ENCODE data around the gene NDST3. TPM values are rescaled to one million over a fixed set of nuclear protein-coding genes. Genes with fewer than 3 reads are reported as not detected.
A peak's percentile ranks its signal among the peaks of the same experiment; 100 is the strongest.

NDST3 gene
- total RNA-seq, 1 experiment from 2014 or later, result not detected

GRCh38 chr4:118278473-118279274, 244.4 kb downstream of the NDST3 start:
- no peaks in the 10 kb centered on the region for H3K9me3 ChIP-seq (ENCODE audit: control insufficient read depth, insufficient read depth, low read depth, low read length)
- H3K4me3 ChIP-seq (ENCODE audit: low read depth in 2 of 2, low read length in 2 of 2), result peak overlapping the region; percentile 84 to 97
- intact Hi-C loops (cut with micrococcal nuclease; ENCODE audit: unreplicated experiment) (no loop called here), in situ Hi-C loops (cut with HindIII; ENCODE audit: low pct_unique_long_range_greater_than_20kb, low sequenced_read_pairs) (no loop called here)
- ATAC-seq (peak; percentile 96), DNase-seq (ENCODE audit: low read depth, low spot score) (peak; percentile 69)
- no peaks in the 10 kb centered on the region for H3K27me3 ChIP-seq (ENCODE audit: control insufficient read depth, insufficient read depth, low read length)
- TF ChIP-seq SIN3A (IDR thresholded peaks at IDR 0.05; ENCODE audit: borderline replicate concordance, insufficient read depth, low read depth, low read length) (0 out of 2 replicates have a peak, but pooled peaks have one; percentile 27), CTCF (IDR thresholded peaks at IDR 0.05) (no peak), TCF7L2 (IDR thresholded peaks at IDR 0.05; ENCODE audit: low read depth, low read length) (no peak), REST (IDR thresholded peaks at IDR 0.05; ENCODE audit: insufficient read depth in 1 of 2, low read depth in 2 of 2, low read length in 1 of 2) (no peak; a peak in 1 of 4 replicates), POLR2AphosphoS5 (IDR thresholded peaks at IDR 0.05; ENCODE audit: low read depth, low read length) (peak; percentile 98)
- H3K4me1 ChIP-seq (ENCODE audit: control insufficient read depth, insufficient read depth, low read length), result peaks cover 16% of the 10 kb centered on the region
- peak overlapping the region; percentile 96 for H3K27ac ChIP-seq (ENCODE audit: low read length)
- peaks cover 14% of the 10 kb centered on the region for H3K36me3 ChIP-seq (ENCODE audit: control insufficient read depth, insufficient read depth, low read length)
- BruUV-seq (replicated peaks), result no TSS peak
- ChIA-PET CTCF (no interaction called here), POLR2A (no interaction called here)

- no peak for TF ChIP-seq CTCF (IDR thresholded peaks at IDR 0.05)
- no peak for TF ChIP-seq TCF7L2 (IDR thresholded peaks at IDR 0.05; ENCODE audit: low read depth, low read length)
- no peak for TF ChIP-seq SIN3A (IDR thresholded peaks at IDR 0.05; ENCODE audit: borderline replicate concordance, insufficient read depth, low read depth, low read length)
- TF ChIP-seq POLR2AphosphoS5 (IDR thresholded peaks at IDR 0.05; ENCODE audit: low read depth, low read length), result no peak
- TF ChIP-seq REST (IDR thresholded peaks at IDR 0.05; ENCODE audit: insufficient read depth in 1 of 2, low read depth in 2 of 2, low read length in 1 of 2), result no peak
- BruUV-seq (replicated peaks), result TSS peak; percentile 94
These were observed 245.0 kb downstream of the NDST3 start for GRCh38 chr4:118279328-118279727.

More at GRCh38 chr4:118279328-118279727, 245.0 kb downstream of the NDST3 start:
- Histone ChIP-seq H3K36me3 (ENCODE audit: control insufficient read depth, insufficient read depth, low read length) (peaks cover 14% of the 10 kb centered on the region), H3K9me3 (ENCODE audit: control insufficient read depth, insufficient read depth, low read depth, low read length) (no peaks in the 10 kb centered on the region), H3K4me3 (ENCODE audit: low read depth in 2 of 2, low read length in 2 of 2) (peak overlapping the region; percentile 84 to 97), H3K27me3 (ENCODE audit: control insufficient read depth, insufficient read depth, low read length) (no peaks in the 10 kb centered on the region), H3K4me1 (ENCODE audit: control insufficient read depth, insufficient read depth, low read length) (peaks cover 16% of the 10 kb centered on the region), H3K27ac (ENCODE audit: low read length) (peak overlapping the region; percentile 96)
- CTCF ChIA-PET, result no interaction called here
- ATAC-seq (no peak), DNase-seq (ENCODE audit: low read depth, low spot score) (no peak)
- intact Hi-C loops (cut with micrococcal nuclease; ENCODE audit: unreplicated experiment), result no loop called here
- in situ Hi-C loops (cut with HindIII; ENCODE audit: low pct_unique_long_range_greater_than_20kb, low sequenced_read_pairs), result no loop called here
- POLR2A ChIA-PET, result no interaction called here

All from Panc1 (cell line).